HG02970 (cell line): ENCODE measurements around the gene INF2.
"Not testable (repeated sequence)": the region's sequence is repeated elsewhere in the genome, so short reads cannot be mapped to it uniquely, and the experiment has no call there.

Experiments
- ATAC-seq: cut with Tn5 transposase; IDR thresholded peaks from one replicate; pipeline ENCODE4 v1.9.1; 2021; ENCODE audit warnings: mild to moderate bottlenecking, moderate library complexity, moderate number of reproducible peaks; ENCODE audit not compliant: unreplicated experiment, low FRiP score

Gene INF2

GRCh38 chr14:104656014-104656714, 33.3 kb upstream of the INF2 start:
- ATAC-seq: no peak

GRCh38 chr14:104657101-104657524, 32.3 kb upstream of the INF2 start:
- ATAC-seq: no peak

- ATAC-seq: no peak
These were observed 31.7 kb upstream of the INF2 start for GRCh38 chr14:104657563-104658324.

GRCh38 chr14:104658325-104658712, 31.1 kb upstream of the INF2 start:
- ATAC-seq: no peak

- ATAC-seq: no peak
These were observed 30.3 kb upstream of the INF2 start for GRCh38 chr14:104659146-104659545.

- ATAC-seq: no peak
These were observed 29.5 kb upstream of the INF2 start for GRCh38 chr14:104659764-104660523.

GRCh38 chr14:104660597-104660996, 28.8 kb upstream of the INF2 start:
- no peak for ATAC-seq

- no peak for ATAC-seq
These were observed 28.3 kb upstream of the INF2 start for GRCh38 chr14:104661086-104661485.

- not testable (repeated sequence) for ATAC-seq
These were observed 27.8 kb upstream of the INF2 start for GRCh38 chr14:104661528-104662157.

GRCh38 chr14:104662472-104662871, 26.9 kb upstream of the INF2 start:
- ATAC-seq: not testable (repeated sequence)

GRCh38 chr14:104664107-104664506, 25.3 kb upstream of the INF2 start:
- no peak for ATAC-seq

GRCh38 chr14:104664588-104664987, 24.8 kb upstream of the INF2 start:
- ATAC-seq: no peak

- ATAC-seq: no peak
These were observed 24.2 kb upstream of the INF2 start for GRCh38 chr14:104665114-104665656.

GRCh38 chr14:104665657-104666522, 23.5 kb upstream of the INF2 start:
- no peak for ATAC-seq

- not testable (repeated sequence) for ATAC-seq
These were observed 22.9 kb upstream of the INF2 start for GRCh38 chr14:104666523-104666895.

GRCh38 chr14:104666981-104667380, 22.4 kb upstream of the INF2 start:
- no peak for ATAC-seq

- ATAC-seq: no peak
These were observed 19.7 kb upstream of the INF2 start for GRCh38 chr14:104669697-104670096.

GRCh38 chr14:104671330-104671977, 18.0 kb upstream of the INF2 start:
- ATAC-seq: not testable (repeated sequence)

- ATAC-seq: not testable (repeated sequence)
These were observed 17.3 kb upstream of the INF2 start for GRCh38 chr14:104672119-104672518.
